ENCODE results near the gene MAP4K5.

Gene MAP4K5

GRCh38 chr14:50475460-50475859, 56.9 kb downstream of the MAP4K5 start:
- no peak for DNase-seq

GRCh38 chr14:50471838-50472465, 60.4 kb downstream of the MAP4K5 start:
- DNase-seq, result no peak

- DNase-seq, result no peak
These were observed 62.4 kb downstream of the MAP4K5 start for GRCh38 chr14:50469982-50470381.

- no peak for DNase-seq
These were observed 70.3 kb downstream of the MAP4K5 start for GRCh38 chr14:50462111-50462510.

GRCh38 chr14:50453869-50454268, 78.5 kb downstream of the MAP4K5 start:
- DNase-seq, result no peak

- no peak for DNase-seq
These were observed 79.2 kb downstream of the MAP4K5 start for GRCh38 chr14:50452979-50453705.

GRCh38 chr14:50452296-50452695, 80.1 kb downstream of the MAP4K5 start:
- DNase-seq, result no peak

- DNase-seq, result no peak
These were observed 80.5 kb downstream of the MAP4K5 start for GRCh38 chr14:50451854-50452253.

- DNase-seq, result no peak
These were observed 84.9 kb downstream of the MAP4K5 start for GRCh38 chr14:50447461-50447860.

- DNase-seq, result no peak
These were observed 97.8 kb downstream of the MAP4K5 start for GRCh38 chr14:50434528-50434927.

GRCh38 chr14:50432131-50432530, 100.2 kb downstream of the MAP4K5 start:
- DNase-seq, result no peak

GRCh38 chr14:50425816-50426215, 106.6 kb downstream of the MAP4K5 start:
- DNase-seq, result no peak

GRCh38 chr14:50425105-50425504, 107.3 kb downstream of the MAP4K5 start:
- DNase-seq, result no peak

GRCh38 chr14:50423529-50423928, 108.8 kb downstream of the MAP4K5 start:
- no peak for DNase-seq

- DNase-seq, result no peak
These were observed 110.9 kb downstream of the MAP4K5 start for GRCh38 chr14:50421499-50421898.

GRCh38 chr14:50417853-50418252, 114.5 kb downstream of the MAP4K5 start:
- no peak for DNase-seq

GRCh38 chr14:50410921-50411320, 121.4 kb downstream of the MAP4K5 start:
- DNase-seq, result no peak

- DNase-seq, result no peak
These were observed 122.3 kb downstream of the MAP4K5 start for GRCh38 chr14:50410071-50410470.

GRCh38 chr14:50407111-50407812, 125.1 kb downstream of the MAP4K5 start:
- no peak for DNase-seq

- no peak for DNase-seq
These were observed 128.9 kb downstream of the MAP4K5 start for GRCh38 chr14:50403419-50403818.

- no peak for DNase-seq
These were observed 129.4 kb downstream of the MAP4K5 start for GRCh38 chr14:50402965-50403364.

GRCh38 chr14:50400461-50400860, 131.9 kb downstream of the MAP4K5 start:
- DNase-seq, result no peak

- no peak for DNase-seq
These were observed 132.9 kb downstream of the MAP4K5 start for GRCh38 chr14:50399251-50400032.

Measured in stimulated activated CD4-positive, alpha-beta T cell treated with anti-CD3 and anti-CD28 coated beads, Interleukin-15, amount 100 ng/mL, for 24 hours (primary cell).